Coronary artery (tissue), 2 donors: ENCODE measurements around the gene CROCC2.

Experiments used
- DNase-seq: peaks from one replicate; pipeline ENCODE4 v3.0.0-alpha.2; 2017; ENCODE audit warnings: low spot score
- H3K27ac ChIP-seq, 2 donors: fragments of 200-600 bp; sonication (generic); one replicate each; pipeline ENCODE4 v1.5.1; 2016 to 2019
- H3K4me3 ChIP-seq: fragments of 200-600 bp; sonication (generic); 2 replicates; pipeline ENCODE4 v1.5.1; 2016; ENCODE audit warnings: mild to moderate bottlenecking, moderate library complexity
- CTCF ChIP-seq: fragments of 200-600 bp; sonication (generic); IDR thresholded peaks from one replicate; pipeline ENCODE4 v1.5.1; 2019; ENCODE audit warnings: antibody characterized with exemption

The CROCC2 gene

GRCh38 chr2:240930631-240931318 lies 24.6 kb downstream of the CROCC2 start:
- Histone ChIP-seq H3K27ac (no peak overlapping the region), H3K4me3 (no peak overlapping the region)
- no peak for DNase-seq
- no peak for TF ChIP-seq CTCF

- Histone ChIP-seq H3K27ac (no peak overlapping the region), H3K4me3 (no peak overlapping the region)
- TF ChIP-seq CTCF, result no peak
- peak; percentile 57 for DNase-seq
These were observed 25.3 kb downstream of the CROCC2 start for GRCh38 chr2:240931319-240931949.

- Histone ChIP-seq H3K27ac (no peak overlapping the region), H3K4me3 (no peak overlapping the region)
- DNase-seq, result peak; percentile 56
- no peak for TF ChIP-seq CTCF
These were observed 26.0 kb downstream of the CROCC2 start for GRCh38 chr2:240932001-240932723.

- Histone ChIP-seq H3K27ac (no peak overlapping the region), H3K4me3 (no peak overlapping the region)
- DNase-seq, result no peak
- no peak for TF ChIP-seq CTCF
These were observed 26.6 kb downstream of the CROCC2 start for GRCh38 chr2:240932724-240933047.

- no peak for TF ChIP-seq CTCF
- H3K4me3 ChIP-seq, result no peak overlapping the region
- peak; percentile 68 for DNase-seq
- H3K27ac ChIP-seq, result no peak overlapping the region
These were observed 27.2 kb downstream of the CROCC2 start for GRCh38 chr2:240933048-240933965.

- DNase-seq, result peak; percentile 70
- Histone ChIP-seq H3K4me3 (no peak overlapping the region), H3K27ac (no peak overlapping the region)
- no peak for TF ChIP-seq CTCF
These were observed 28.0 kb downstream of the CROCC2 start for GRCh38 chr2:240933966-240934700.
